ENCODE data around the gene AKNA. TPM values are rescaled to one million over a fixed set of nuclear protein-coding genes. Genes with fewer than 3 reads are reported as not detected.
"Not testable (repeated sequence)": the region's sequence is repeated elsewhere in the genome, so short reads cannot be mapped to it uniquely, and the experiment has no call there.

AKNA gene
- polyA plus RNA-seq, 4 donors: 3.4 to 22.0 (median 12.8) TPM

GRCh38 chr9:114336699-114337395 is 50.9 kb downstream of the AKNA start:
- Histone ChIP-seq H3K27ac (ENCODE audit: low read depth in 1 of 3, low read length in 2 of 3) (no peak overlapping the region), H3K36me3 (ENCODE audit: control insufficient read depth in 3 of 3, insufficient read depth in 2 of 3, low read depth in 1 of 3, low read length in 3 of 3) (peaks cover 0 to 59% (median 6%) of the 10 kb centered on the region in 3 donors), H3K4me3 (ENCODE audit: low read depth in 1 of 3, low read length in 3 of 3) (no peak overlapping the region), H3K9me3 (ENCODE audit: control insufficient read depth in 2 of 2, insufficient read depth in 1 of 2, low read depth in 1 of 2, low read length in 1 of 2) (no peaks in the 10 kb centered on the region), H3K27me3 (ENCODE audit: control insufficient read depth in 3 of 3, insufficient read depth in 3 of 3, low read length in 3 of 3) (no peaks in the 10 kb centered on the region), H3K4me1 (ENCODE audit: control insufficient read depth in 3 of 3, insufficient read depth in 2 of 3, low read depth in 1 of 3, low read length in 2 of 3) (no peaks in the 10 kb centered on the region)
- WGBS, 3 donors: 91 to 94% (median 94%) methylated on average over 23 of the region's 23 CpGs
- FAIRE-seq (no peak), DNase-seq (no peak)

- 76 to 85% (median 84%) methylated on average over 10 of the region's 10 CpGs for WGBS, 3 donors
- Histone ChIP-seq H3K27ac (ENCODE audit: low read depth in 1 of 3, low read length in 2 of 3) (no peak overlapping the region), H3K9me3 (ENCODE audit: control insufficient read depth in 2 of 2, insufficient read depth in 1 of 2, low read depth in 1 of 2, low read length in 1 of 2) (no peaks in the 10 kb centered on the region), H3K4me3 (ENCODE audit: low read depth in 1 of 3, low read length in 3 of 3) (no peak overlapping the region), H3K27me3 (ENCODE audit: control insufficient read depth in 3 of 3, insufficient read depth in 3 of 3, low read length in 3 of 3) (no peaks in the 10 kb centered on the region), H3K4me1 (ENCODE audit: control insufficient read depth in 3 of 3, insufficient read depth in 2 of 3, low read depth in 1 of 3, low read length in 2 of 3) (no peaks in the 10 kb centered on the region), H3K36me3 (ENCODE audit: control insufficient read depth in 3 of 3, insufficient read depth in 2 of 3, low read depth in 1 of 3, low read length in 3 of 3) (peaks cover 0 to 52% (median 6%) of the 10 kb centered on the region in 3 donors)
- DNase-seq (no peak), FAIRE-seq (no peak)
Observed at GRCh38 chr9:114336157-114336556, 51.6 kb downstream of the AKNA start.

- no peaks in the 10 kb centered on the region for H3K27me3 ChIP-seq (ENCODE audit: control insufficient read depth in 3 of 3, insufficient read depth in 3 of 3, low read length in 3 of 3)
- H3K4me3 ChIP-seq (ENCODE audit: low read depth in 1 of 3, low read length in 3 of 3): no peak overlapping the region
- no peaks in the 10 kb centered on the region for H3K9me3 ChIP-seq (ENCODE audit: control insufficient read depth in 2 of 2, insufficient read depth in 1 of 2, low read depth in 1 of 2, low read length in 1 of 2)
- no peak overlapping the region for H3K27ac ChIP-seq (ENCODE audit: low read depth in 1 of 3, low read length in 2 of 3)
- H3K4me1 ChIP-seq (ENCODE audit: control insufficient read depth in 3 of 3, insufficient read depth in 2 of 3, low read depth in 1 of 3, low read length in 2 of 3): no peaks in the 10 kb centered on the region
- peaks cover 0 to 50% (median 6%) of the 10 kb centered on the region in 3 donors for H3K36me3 ChIP-seq (ENCODE audit: control insufficient read depth in 3 of 3, insufficient read depth in 2 of 3, low read depth in 1 of 3, low read length in 3 of 3)
- DNase-seq (no peak), FAIRE-seq (no peak)
- whole genome bisulfite sequencing, 3 donors: 68 to 71% (median 71%) methylated on average over 2 of the region's 2 CpGs
Observed at GRCh38 chr9:114335745-114336144, 52.0 kb downstream of the AKNA start.

- Histone ChIP-seq H3K4me1 (ENCODE audit: control insufficient read depth in 3 of 3, insufficient read depth in 2 of 3, low read depth in 1 of 3, low read length in 2 of 3) (no peaks in the 10 kb centered on the region), H3K36me3 (ENCODE audit: control insufficient read depth in 3 of 3, insufficient read depth in 2 of 3, low read depth in 1 of 3, low read length in 3 of 3) (peaks cover 0 to 38% (median 6%) of the 10 kb centered on the region in 3 donors), H3K27ac (ENCODE audit: low read depth in 1 of 3, low read length in 2 of 3) (no peak overlapping the region), H3K4me3 (ENCODE audit: low read depth in 1 of 3, low read length in 3 of 3) (no peak overlapping the region), H3K9me3 (ENCODE audit: control insufficient read depth in 2 of 2, insufficient read depth in 1 of 2, low read depth in 1 of 2, low read length in 1 of 2) (no peaks in the 10 kb centered on the region), H3K27me3 (ENCODE audit: control insufficient read depth in 3 of 3, insufficient read depth in 3 of 3, low read length in 3 of 3) (no peaks in the 10 kb centered on the region)
- no peak for FAIRE-seq
- WGBS, 3 donors: 92 to 95% (median 94%) methylated on average over 8 of the region's 9 CpGs
- DNase-seq: no peak
Observed at GRCh38 chr9:114334490-114334889, 53.3 kb downstream of the AKNA start.

GRCh38 chr9:114333718-114334117 is 54.1 kb downstream of the AKNA start:
- H3K4me1 ChIP-seq (ENCODE audit: control insufficient read depth in 3 of 3, insufficient read depth in 2 of 3, low read depth in 1 of 3, low read length in 2 of 3); H3K27ac ChIP-seq (ENCODE audit: low read depth in 1 of 3, low read length in 2 of 3); FAIRE-seq; H3K27me3 ChIP-seq (ENCODE audit: control insufficient read depth in 3 of 3, insufficient read depth in 3 of 3, low read length in 3 of 3); DNase-seq; H3K9me3 ChIP-seq (ENCODE audit: control insufficient read depth in 2 of 2, insufficient read depth in 1 of 2, low read depth in 1 of 2, low read length in 1 of 2); H3K4me3 ChIP-seq (ENCODE audit: low read depth in 1 of 3, low read length in 3 of 3): not testable (repeated sequence)
- 78 to 94% (median 79%) methylated on average over 2 to 3 of the region's 4 CpGs for WGBS, 3 donors
- H3K36me3 ChIP-seq (ENCODE audit: control insufficient read depth in 3 of 3, insufficient read depth in 2 of 3, low read depth in 1 of 3, low read length in 3 of 3): peaks cover 0 to 32% (median 6%) of the 10 kb centered on the region in 3 donors

GRCh38 chr9:114332474-114333040 is 55.2 kb downstream of the AKNA start:
- H3K27me3 ChIP-seq (ENCODE audit: control insufficient read depth in 3 of 3, insufficient read depth in 3 of 3, low read length in 3 of 3); H3K27ac ChIP-seq (ENCODE audit: low read depth in 1 of 3, low read length in 2 of 3); H3K9me3 ChIP-seq (ENCODE audit: control insufficient read depth in 2 of 2, insufficient read depth in 1 of 2, low read depth in 1 of 2, low read length in 1 of 2); DNase-seq; H3K4me1 ChIP-seq (ENCODE audit: control insufficient read depth in 3 of 3, insufficient read depth in 2 of 3, low read depth in 1 of 3, low read length in 2 of 3); H3K4me3 ChIP-seq (ENCODE audit: low read depth in 1 of 3, low read length in 3 of 3); FAIRE-seq: not testable (repeated sequence)
- H3K36me3 ChIP-seq (ENCODE audit: control insufficient read depth in 3 of 3, insufficient read depth in 2 of 3, low read depth in 1 of 3, low read length in 3 of 3): peaks cover 0 to 24% (median 6%) of the 10 kb centered on the region in 3 donors
- WGBS, 3 donors: 61 to 80% (median 72%) methylated on average over 3 to 4 of the region's 4 CpGs

- H3K4me1 ChIP-seq (ENCODE audit: control insufficient read depth in 3 of 3, insufficient read depth in 2 of 3, low read depth in 1 of 3, low read length in 2 of 3); H3K4me3 ChIP-seq (ENCODE audit: low read depth in 1 of 3, low read length in 3 of 3); H3K9me3 ChIP-seq (ENCODE audit: control insufficient read depth in 2 of 2, insufficient read depth in 1 of 2, low read depth in 1 of 2, low read length in 1 of 2); H3K27ac ChIP-seq (ENCODE audit: low read depth in 1 of 3, low read length in 2 of 3); H3K27me3 ChIP-seq (ENCODE audit: control insufficient read depth in 3 of 3, insufficient read depth in 3 of 3, low read length in 3 of 3); FAIRE-seq; DNase-seq: not testable (repeated sequence)
- WGBS, 3 donors: 60 to 72% (median 61%) methylated on average over 15 of the region's 19 CpGs
- H3K36me3 ChIP-seq (ENCODE audit: control insufficient read depth in 3 of 3, insufficient read depth in 2 of 3, low read depth in 1 of 3, low read length in 3 of 3): peaks cover 0 to 15% (median 0%) of the 10 kb centered on the region in 3 donors
Observed at GRCh38 chr9:114331229-114332195, 56.3 kb downstream of the AKNA start.

- peaks cover 0 to 8% (median 0%) of the 10 kb centered on the region in 3 donors for H3K36me3 ChIP-seq (ENCODE audit: control insufficient read depth in 3 of 3, insufficient read depth in 2 of 3, low read depth in 1 of 3, low read length in 3 of 3)
- H3K4me1 ChIP-seq (ENCODE audit: control insufficient read depth in 3 of 3, insufficient read depth in 2 of 3, low read depth in 1 of 3, low read length in 2 of 3): peaks cover 0 to 4% (median 0%) of the 10 kb centered on the region in 3 donors
- FAIRE-seq (no peak), DNase-seq (no peak)
- H3K27me3 ChIP-seq (ENCODE audit: control insufficient read depth in 3 of 3, insufficient read depth in 3 of 3, low read length in 3 of 3): no peaks in the 10 kb centered on the region
- no peak overlapping the region for H3K4me3 ChIP-seq (ENCODE audit: low read depth in 1 of 3, low read length in 3 of 3)
- no peak overlapping the region for H3K27ac ChIP-seq (ENCODE audit: low read depth in 1 of 3, low read length in 2 of 3)
- 61 to 77% (median 64%) methylated on average over 10 of the region's 10 CpGs for WGBS, 3 donors
- peaks cover 0 to 7% of the 10 kb centered on the region in 2 donors for H3K9me3 ChIP-seq (ENCODE audit: control insufficient read depth in 2 of 2, insufficient read depth in 1 of 2, low read depth in 1 of 2, low read length in 1 of 2)
Observed at GRCh38 chr9:114330636-114331035, 57.1 kb downstream of the AKNA start.
